ENCODE results near the gene RBM19. TPM values are rescaled to one million over a fixed set of nuclear protein-coding genes. Genes with fewer than 3 reads are reported as not detected.

RBM19 gene
- total and polyA plus RNA-seq, 11 donors, result 12.7 to 27.1 (median 17.4) TPM

GRCh38 chr12:113772505-113773030 lies 193.6 kb downstream of the RBM19 start:
- no peaks in the 10 kb centered on the region for H3K4me1 ChIP-seq
- no peak for DNase-seq
- no peak overlapping the region for H3K27ac ChIP-seq
- H3K36me3 ChIP-seq, result no peaks in the 10 kb centered on the region
- no peak for ATAC-seq
- H3K4me3 ChIP-seq, result no peak overlapping the region
- 69 to 75% (median 73%) methylated on average over 6 of the region's 6 CpGs for WGBS, 4 donors
- peaks cover 0 to 28% (median 7%) of the 10 kb centered on the region in 9 donors for H3K27me3 ChIP-seq
- H3K9me3 ChIP-seq, result no peaks in the 10 kb centered on the region
- intact Hi-C loops (cut with DNase I), result no loop called here
- TF ChIP-seq CTCF (IDR thresholded peaks at IDR 0.05), result no peak
- no peak for TF ChIP-seq POLR2A (IDR thresholded peaks at IDR 0.05)

DNA sequence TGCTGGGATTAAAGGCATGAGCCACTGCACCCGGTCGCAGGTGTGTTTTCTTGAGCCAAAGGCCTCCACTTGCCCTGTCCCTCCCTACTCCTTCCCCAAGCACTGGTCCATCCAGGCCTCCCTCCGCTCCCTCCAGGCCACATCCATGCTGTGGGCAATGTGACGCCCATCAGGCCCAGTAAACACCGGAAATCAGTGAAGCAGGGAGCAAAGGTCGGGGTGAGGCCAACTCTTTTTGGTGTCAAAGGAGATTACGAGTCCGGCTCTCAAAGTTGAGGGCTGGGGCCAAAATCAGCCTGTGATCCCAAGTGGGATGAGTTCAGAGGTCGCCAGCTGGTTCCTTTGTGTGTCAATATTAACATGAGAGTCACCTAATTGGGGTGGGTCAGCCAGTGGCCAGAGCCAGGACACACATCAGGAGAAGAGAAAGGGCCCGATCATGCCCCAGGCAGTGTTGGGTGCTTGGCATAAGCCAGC lies 195.7 kb downstream of the RBM19 start:
- TF ChIP-seq POLR2A (IDR thresholded peaks at IDR 0.05) (no peak), CTCF (IDR thresholded peaks at IDR 0.05) (no peak)

GRCh38 chr12:113769305-113769704 lies 196.8 kb downstream of the RBM19 start:
- H3K36me3 ChIP-seq, result no peaks in the 10 kb centered on the region
- ATAC-seq (no peak), DNase-seq (no peak)
- H3K4me3 ChIP-seq, result no peak overlapping the region
- peaks cover 0 to 26% (median 4%) of the 10 kb centered on the region in 9 donors for H3K27me3 ChIP-seq
- TF ChIP-seq CTCF (IDR thresholded peaks at IDR 0.05) (no peak), POLR2A (IDR thresholded peaks at IDR 0.05) (no peak)
- intact Hi-C loops (cut with DNase I), result no loop called here
- no peak overlapping the region for H3K27ac ChIP-seq
- WGBS, 4 donors, result 55 to 68% (median 68%) methylated on average over 6 to 9 of the region's 9 CpGs
- H3K9me3 ChIP-seq, result no peaks in the 10 kb centered on the region
- no peaks in the 10 kb centered on the region for H3K4me1 ChIP-seq

More for the DNA sequence above, 195.7 kb downstream of the RBM19 start:
- intact Hi-C loops (cut with DNase I), result no loop called here
- Histone ChIP-seq H3K27me3 (peaks cover 0 to 23% (median 6%) of the 10 kb centered on the region in 9 donors), H3K27ac (no peak overlapping the region), H3K4me3 (no peak overlapping the region), H3K9me3 (no peaks in the 10 kb centered on the region), H3K4me1 (no peaks in the 10 kb centered on the region), H3K36me3 (no peaks in the 10 kb centered on the region)
- DNase-seq (no peak), ATAC-seq (no peak)
- 58 to 75% (median 69%) methylated on average over 10 of the region's 10 CpGs for WGBS, 4 donors

DNA sequence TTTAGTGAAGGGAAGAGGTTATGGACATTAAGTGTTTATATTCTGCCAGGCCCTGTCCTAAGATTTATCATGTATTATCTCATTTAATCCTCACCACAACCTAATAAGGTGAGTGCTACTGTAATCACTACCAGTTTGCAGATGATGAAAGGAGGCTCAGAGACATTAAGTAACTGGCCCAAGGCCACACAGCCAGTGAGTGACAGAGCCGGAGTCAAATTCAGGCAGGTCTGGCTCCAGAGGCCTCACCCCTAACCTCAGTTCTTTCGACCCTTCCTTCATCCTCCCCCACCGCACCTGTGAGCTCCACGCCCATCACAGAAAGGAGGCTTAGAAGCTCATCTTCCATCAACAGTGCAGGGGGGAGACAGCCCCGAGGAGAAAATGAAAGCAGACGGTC lies 197.3 kb downstream of the RBM19 start:
- Histone ChIP-seq H3K4me3 (no peak overlapping the region), H3K27me3 (peaks cover 0 to 31% (median 4%) of the 10 kb centered on the region in 9 donors), H3K4me1 (no peaks in the 10 kb centered on the region), H3K9me3 (no peaks in the 10 kb centered on the region), H3K36me3 (no peaks in the 10 kb centered on the region), H3K27ac (no peak overlapping the region)
- intact Hi-C loops (cut with DNase I), result no loop called here
- no peak for DNase-seq
- no peak for ATAC-seq
- 69 to 89% (median 75%) methylated on average over 5 to 6 of the region's 6 CpGs for WGBS, 4 donors
- no peak for TF ChIP-seq CTCF (IDR thresholded peaks at IDR 0.05)
- no peak for TF ChIP-seq POLR2A (IDR thresholded peaks at IDR 0.05)

Measured in heart left ventricle (tissue), 16 donors.